Thyroid gland (tissue), 4 donors: Measurements from ENCODE around the gene CRELD1.

Source experiments
- CTCF ChIP-seq, 6 experiments: fragments of 200-600 bp in 3 of 6; fragments of 450-650 bp in 3 of 6; sonication (generic) in 3 of 6; IDR thresholded peaks; one replicate each; pipeline ENCODE4 v1.5.1; 2016 to 2019; ENCODE audit warnings: antibody characterized with exemption in 6 of 6, mild to moderate bottlenecking in 2 of 6, inconsistent platforms in 1 of 6, moderate library complexity in 1 of 6
- POLR2A ChIP-seq, 2 donors: fragments of 450-650 bp; IDR thresholded peaks; one replicate each; pipeline ENCODE4 v1.6.1; 2017; ENCODE audit warnings: antibody characterized with exemption in 2 of 2, mild to moderate bottlenecking in 2 of 2, moderate library complexity in 1 of 2

DNA sequence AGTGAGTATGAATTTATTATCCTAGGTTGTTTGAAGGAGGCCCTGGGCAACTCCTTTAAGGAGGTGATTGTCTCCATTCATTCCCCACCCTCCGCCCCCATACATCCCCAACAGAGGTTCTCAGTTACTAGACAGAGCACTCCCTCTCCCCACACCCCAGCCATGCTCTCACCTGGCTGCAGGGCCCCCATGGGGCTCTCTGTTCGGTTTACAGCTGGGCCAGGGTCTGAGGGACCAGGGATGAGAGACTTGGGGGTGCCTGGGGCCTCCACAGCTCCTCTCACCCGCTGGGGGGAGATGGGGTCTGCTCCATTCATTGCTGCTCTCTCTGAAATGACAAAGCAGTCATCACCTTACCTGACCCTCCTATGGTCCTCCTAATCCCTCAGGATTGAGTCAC lies 15.0 kb downstream of the CRELD1 start:
- TF ChIP-seq CTCF (IDR thresholded peaks at IDR 0.05) (no peak), POLR2A (IDR thresholded peaks at IDR 0.05) (no peak)
